MM.1S (cell line): ENCODE data around the gene UBE2G2.
A peak's percentile ranks its signal among the peaks of the same experiment; 100 is the strongest.

Experiments used
- DNase-seq: peaks from one replicate; pipeline ENCODE4 v3.0.0-alpha.2; 2015
- H2AFZ ChIP-seq: fragments of 300-600 bp; sonication (generic); 2 replicates; pipeline ENCODE4 v1.6.0; 2016; ENCODE audit warnings: antibody characterized with exemption, low read length
- H3F3A ChIP-seq: fragments of 300-600 bp; sonication (generic); 2 replicates; pipeline ENCODE4 v1.6.1; 2016; ENCODE audit warnings: mild to moderate bottlenecking, antibody characterized with exemption, low read length, moderate library complexity, mixed read lengths; ENCODE audit not compliant: insufficient read depth
- H3K27ac ChIP-seq: fragments of 300-600 bp; sonication (generic); 2 replicates; pipeline ENCODE4 v1.5.1; 2016; ENCODE audit warnings: mild to moderate bottlenecking, low read length
- H3K27me3 ChIP-seq: fragments of 300-600 bp; sonication (generic); replicated peaks from 2 replicates; pipeline ENCODE4 v1.6.0; 2016; ENCODE audit warnings: low read length; ENCODE audit not compliant: insufficient read depth
- H3K36me3 ChIP-seq: fragments of 300-600 bp; sonication (generic); replicated peaks from 2 replicates; pipeline ENCODE4 v1.6.1; 2016; ENCODE audit warnings: mild to moderate bottlenecking, low read length, mixed read lengths; ENCODE audit not compliant: insufficient read depth
- H3K4me1 ChIP-seq: fragments of 300-600 bp; sonication (generic); 2 replicates; pipeline ENCODE4 v1.6.1; 2016; ENCODE audit warnings: low read length, mixed read lengths
- H3K4me2 ChIP-seq: fragments of 300-600 bp; sonication (generic); 2 replicates; pipeline ENCODE4 v1.6.0; 2016; ENCODE audit warnings: low read depth, low read length
- H3K4me3 ChIP-seq: fragments of 300-600 bp; sonication (generic); 2 replicates; pipeline ENCODE4 v1.5.1; 2016; ENCODE audit warnings: low read length, mixed read lengths
- H3K79me2 ChIP-seq: fragments of 300-600 bp; sonication (generic); 2 replicates; pipeline ENCODE4 v1.6.1; 2016; ENCODE audit warnings: mixed run types, low read length, mixed read lengths
- H3K9ac ChIP-seq: fragments of 300-600 bp; sonication (generic); 2 replicates; pipeline ENCODE4 v1.6.1; 2016; ENCODE audit warnings: low read length, mixed read lengths
- H3K9me2 ChIP-seq: fragments of 300-600 bp; sonication (generic); replicated peaks from 2 replicates; pipeline ENCODE4 v1.6.1; 2016; ENCODE audit warnings: mild to moderate bottlenecking, low read length, mixed read lengths; ENCODE audit not compliant: insufficient read depth
- H3K9me3 ChIP-seq: fragments of 300-600 bp; sonication (generic); replicated peaks from 2 replicates; pipeline ENCODE4 v1.6.1; 2016; ENCODE audit warnings: mild to moderate bottlenecking, low read length, mixed read lengths; ENCODE audit not compliant: insufficient read depth
- H4K20me1 ChIP-seq: fragments of 300-600 bp; sonication (generic); 2 replicates; pipeline ENCODE4 v1.6.1; 2016; ENCODE audit warnings: mild to moderate bottlenecking, low read length, moderate library complexity, mixed read lengths; ENCODE audit not compliant: insufficient read depth
- EZH2 ChIP-seq: fragments of 300-600 bp; sonication (generic); optimal IDR thresholded peaks from 2 replicates; pipeline ENCODE3; 2017; ENCODE audit warnings: low read depth, mild to moderate bottlenecking, antibody characterized with exemption, low read length, mixed read lengths
- EZH2phosphoT487 ChIP-seq: fragments of 300-600 bp; sonication (generic); IDR thresholded peaks from 2 replicates; pipeline ENCODE4 v1.6.1; 2018; ENCODE audit warnings: antibody characterized with exemption, low read length
- TF ChIP-seq, protein P1 (sequence below): fragments of 300-600 bp; sonication (generic); IDR thresholded peaks from 2 replicates; pipeline ENCODE4 v1.5.1; 2016; ENCODE audit warnings: antibody characterized with exemption, low read length, mixed read lengths

UBE2G2 gene

DNA sequence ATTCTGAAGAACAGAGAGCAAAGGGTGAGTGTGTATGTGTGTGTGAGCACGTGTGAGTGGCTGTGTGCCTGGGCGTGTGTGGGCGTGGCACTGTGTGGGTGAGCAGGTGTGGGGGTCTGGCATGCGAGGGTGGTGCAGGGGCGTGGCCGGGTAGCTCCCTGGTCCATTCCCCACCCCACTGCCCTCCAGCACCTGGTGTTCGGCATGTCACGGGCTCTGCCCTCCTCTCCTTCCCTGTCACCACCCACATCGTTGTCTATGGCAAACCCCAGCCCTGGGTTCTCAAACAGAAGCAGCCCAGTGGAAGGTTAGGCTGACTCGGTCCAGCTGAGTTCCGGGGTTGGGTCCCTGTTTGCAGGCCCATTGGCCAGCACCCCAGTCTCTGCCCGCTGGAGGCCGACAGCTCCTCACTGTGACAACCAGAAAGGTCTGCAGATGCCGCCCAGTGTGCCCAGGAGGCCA lies 39.8 kb downstream of the UBE2G2 start:
- no peaks in the 10 kb centered on the region for H3F3A ChIP-seq
- no peaks in the 10 kb centered on the region for H3K9me2 ChIP-seq
- H4K20me1 ChIP-seq, result no peaks in the 10 kb centered on the region
- no peak overlapping the region for H3K27ac ChIP-seq
- H3K4me3 ChIP-seq, result no peak overlapping the region
- TF ChIP-seq EZH2, result no peak
- TF ChIP-seq, protein P1, sequence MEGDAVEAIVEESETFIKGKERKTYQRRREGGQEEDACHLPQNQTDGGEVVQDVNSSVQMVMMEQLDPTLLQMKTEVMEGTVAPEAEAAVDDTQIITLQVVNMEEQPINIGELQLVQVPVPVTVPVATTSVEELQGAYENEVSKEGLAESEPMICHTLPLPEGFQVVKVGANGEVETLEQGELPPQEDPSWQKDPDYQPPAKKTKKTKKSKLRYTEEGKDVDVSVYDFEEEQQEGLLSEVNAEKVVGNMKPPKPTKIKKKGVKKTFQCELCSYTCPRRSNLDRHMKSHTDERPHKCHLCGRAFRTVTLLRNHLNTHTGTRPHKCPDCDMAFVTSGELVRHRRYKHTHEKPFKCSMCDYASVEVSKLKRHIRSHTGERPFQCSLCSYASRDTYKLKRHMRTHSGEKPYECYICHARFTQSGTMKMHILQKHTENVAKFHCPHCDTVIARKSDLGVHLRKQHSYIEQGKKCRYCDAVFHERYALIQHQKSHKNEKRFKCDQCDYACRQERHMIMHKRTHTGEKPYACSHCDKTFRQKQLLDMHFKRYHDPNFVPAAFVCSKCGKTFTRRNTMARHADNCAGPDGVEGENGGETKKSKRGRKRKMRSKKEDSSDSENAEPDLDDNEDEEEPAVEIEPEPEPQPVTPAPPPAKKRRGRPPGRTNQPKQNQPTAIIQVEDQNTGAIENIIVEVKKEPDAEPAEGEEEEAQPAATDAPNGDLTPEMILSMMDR, result no peak
- no peak for TF ChIP-seq EZH2phosphoT487
- H3K9me3 ChIP-seq, result no peaks in the 10 kb centered on the region
- DNase-seq, result no peak
- H3K27me3 ChIP-seq, result peaks cover 61% of the 10 kb centered on the region
- H3K9ac ChIP-seq, result no peak overlapping the region
- no peaks in the 10 kb centered on the region; the same call in 1 of the 2 replicates for H3K4me1 ChIP-seq
- H3K79me2 ChIP-seq, result no peaks in the 10 kb centered on the region
- no peak overlapping the region for H3K4me2 ChIP-seq
- H3K36me3 ChIP-seq, result no peaks in the 10 kb centered on the region
- no peak overlapping the region for H2AFZ ChIP-seq

DNA sequence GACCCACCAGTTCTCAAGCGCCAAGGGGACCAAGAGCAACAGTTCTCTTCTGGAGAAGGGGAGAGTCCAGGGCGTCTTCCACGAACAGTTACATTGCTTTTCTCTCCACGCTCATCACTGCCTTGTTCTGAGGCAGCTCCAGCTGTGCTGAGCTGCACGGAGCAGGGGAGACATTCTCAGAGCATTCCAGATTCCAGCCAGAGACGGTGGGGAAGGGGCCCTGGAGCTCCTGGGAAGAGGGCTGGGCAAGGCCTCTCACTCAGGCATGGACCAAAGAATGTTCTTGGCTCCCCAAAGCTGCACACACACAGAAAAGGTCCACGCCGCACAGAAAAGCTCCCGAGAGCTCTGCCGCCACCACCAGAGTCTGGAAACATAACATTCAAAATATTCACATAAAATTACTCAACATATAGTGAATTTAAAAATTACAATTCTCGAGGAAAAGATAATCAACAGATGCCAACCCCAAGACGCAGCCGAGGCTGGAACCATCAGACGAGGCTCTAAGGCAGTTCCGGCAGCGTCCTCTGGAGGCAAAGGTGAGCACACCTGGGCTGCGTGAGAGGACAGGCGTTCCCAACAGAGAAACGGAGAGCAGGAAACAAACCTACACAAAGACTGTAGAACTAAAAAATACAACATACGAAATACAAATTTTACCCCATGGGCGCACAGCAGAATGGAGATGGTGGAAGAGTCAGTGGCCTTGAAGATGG lies 40.5 kb downstream of the UBE2G2 start:
- no peak overlapping the region for H3K4me2 ChIP-seq
- no peak overlapping the region for H3K4me3 ChIP-seq
- no peaks in the 10 kb centered on the region; the same call in 1 of the 2 replicates for H3K4me1 ChIP-seq
- H3K9me2 ChIP-seq, result no peaks in the 10 kb centered on the region
- no peak overlapping the region for H3K9ac ChIP-seq
- DNase-seq, result peak; percentile 41
- no peaks in the 10 kb centered on the region for H3K9me3 ChIP-seq
- no peaks in the 10 kb centered on the region for H3K36me3 ChIP-seq
- H3K27ac ChIP-seq, result no peak overlapping the region
- H4K20me1 ChIP-seq, result no peaks in the 10 kb centered on the region
- H2AFZ ChIP-seq, result no peak overlapping the region
- H3K79me2 ChIP-seq, result no peaks in the 10 kb centered on the region
- TF ChIP-seq, protein P1, result peak; percentile 71
- TF ChIP-seq EZH2phosphoT487, result no peak
- H3K27me3 ChIP-seq, result peaks cover 67% of the 10 kb centered on the region
- no peaks in the 10 kb centered on the region for H3F3A ChIP-seq

DNA sequence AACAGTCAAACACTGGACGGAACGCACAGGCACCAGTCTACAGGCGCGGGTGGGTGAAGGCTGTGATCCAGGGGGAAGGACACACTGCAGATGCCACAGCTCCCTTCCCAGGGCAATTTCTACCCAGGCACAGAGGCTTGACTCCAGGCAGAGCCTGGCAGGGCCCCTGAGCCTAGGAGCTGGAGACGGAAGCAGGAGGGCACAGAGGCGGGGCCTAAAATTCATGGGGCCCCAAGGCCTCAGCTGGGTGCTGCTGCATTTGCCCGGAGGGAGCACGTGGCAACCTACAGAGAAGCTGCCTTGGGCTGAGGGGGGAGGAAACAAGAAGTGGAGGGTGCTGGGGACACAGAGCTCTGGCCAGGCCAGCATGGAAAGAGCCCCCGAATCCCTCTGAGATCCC lies 41.2 kb downstream of the UBE2G2 start:
- Histone ChIP-seq H3F3A (no peaks in the 10 kb centered on the region), H3K27me3 (peaks cover 75% of the 10 kb centered on the region), H3K9ac (no peak overlapping the region), H3K4me1 (no peaks in the 10 kb centered on the region; the same call in 1 of the 2 replicates), H3K79me2 (no peaks in the 10 kb centered on the region), H3K4me3 (no peak overlapping the region), H3K9me2 (no peaks in the 10 kb centered on the region), H3K36me3 (no peaks in the 10 kb centered on the region), H2AFZ (no peak overlapping the region), H3K4me2 (no peak overlapping the region), H4K20me1 (no peaks in the 10 kb centered on the region), H3K27ac (no peak overlapping the region), H3K9me3 (no peaks in the 10 kb centered on the region)
- TF ChIP-seq, protein P1, result no peak
- TF ChIP-seq EZH2phosphoT487 (no peak), EZH2 (no peak)
- no peak for DNase-seq
